ENCODE data around the gene DEFB123. TPM values are rescaled to one million over a fixed set of nuclear protein-coding genes. Genes with fewer than 3 reads are reported as not detected.
A peak's percentile ranks its signal among the peaks of the same experiment; 100 is the strongest.

Gene DEFB123
- polyA plus RNA-seq, 1 of the 3 experiments (the other 2 are of a cell fraction), result not detected

GRCh38 chr20:31474758-31475427, 34.5 kb downstream of the DEFB123 start, which contains the start of the genes DEFB124 and REM1:
DEFB124 (minus strand) TSS chr20:31475127; CDS start chr20:31473013, 2,114 bp downstream.
REM1 (plus strand) TSS chr20:31475288; CDS start chr20:31476446, 1,158 bp downstream.
- H3K9me2 ChIP-seq, result no peaks in the 10 kb centered on the region
- H3F3A ChIP-seq (replicated peaks; ENCODE audit: insufficient read depth), result no peaks in the 10 kb centered on the region
- H3K27me3 ChIP-seq (ENCODE audit: insufficient read depth), result no peaks in the 10 kb centered on the region
- H3K4me3 ChIP-seq (ENCODE audit: low read depth in 2 of 2, low read length in 1 of 2), result peak within 1 kb of the TSS; percentile 56 to 75
- peak within 1 kb of the TSS; percentile 98 for H3K4me2 ChIP-seq
- H3K9me3 ChIP-seq, result no peaks in the 10 kb centered on the region
- peak within 1 kb of the TSS in 1 of 2 experiments; percentile 56; a peak in 1 of 4 replicates for H3K27ac ChIP-seq (ENCODE audit: low read depth in 2 of 2, low read length in 1 of 2)
- no peaks in the 10 kb centered on the region for H4K20me1 ChIP-seq (ENCODE audit: insufficient read depth)
- H3K79me2 ChIP-seq (ENCODE audit: insufficient read depth), result no peaks in the 10 kb centered on the region; the same call in 1 of the 2 replicates
- ChIA-PET POLR2A (no interaction called here), CTCF (interaction anchor here (1.2 to 2.8 kb wide), 5 partner anchors 10 to 82 kb away, joined by 4 to 12 read pairs (median 4); no protein-coding TSS in a partner anchor)
- H3K36me3 ChIP-seq (replicated peaks in 1 of 2; ENCODE audit: control insufficient read depth in 1 of 2, insufficient read depth in 2 of 2, low read length in 1 of 2), result no peaks in the 10 kb centered on the region
- DNase-seq, result peak; percentile 50
- no peak for TF ChIP-seq RAD21 (IDR thresholded peaks at IDR 0.05; ENCODE audit: low read length)
- TF ChIP-seq RXRA (IDR thresholded peaks at IDR 0.05; ENCODE audit: borderline replicate concordance, low read depth), result peak; percentile 35; the same call in 1 of the 2 replicates
- 7% methylated on average over 22 of the region's 33 CpGs for WGBS (ENCODE audit: low lambda C conversion rate)
- peak within 1 kb of the TSS; percentile 72 for H3K9ac ChIP-seq
- H3K4me1 ChIP-seq (ENCODE audit: control insufficient read depth in 1 of 2, insufficient read depth in 2 of 2, low read depth in 1 of 2, low read length in 1 of 2), result peaks cover 2 to 7% of the 10 kb centered on the region in 2 experiments; a peak in 2 of 4 replicates
- peak within 1 kb of the TSS; percentile 84 for H2AFZ ChIP-seq (ENCODE audit: low read depth)

GRCh38 chr20:31475472-31476293, 35.3 kb downstream of the DEFB123 start:
- peak overlapping the region in 1 of 2 experiments; percentile 56; a peak in 1 of 4 replicates for H3K27ac ChIP-seq (ENCODE audit: low read depth in 2 of 2, low read length in 1 of 2)
- ChIA-PET CTCF (interaction anchor here (1.0 to 2.8 kb wide), 5 partner anchors 15 to 81 kb away, joined by 3 to 12 read pairs (median 4); no protein-coding TSS in a partner anchor), POLR2A (no interaction called here)
- no peaks in the 10 kb centered on the region for H3K27me3 ChIP-seq (ENCODE audit: insufficient read depth)
- H3F3A ChIP-seq (replicated peaks; ENCODE audit: insufficient read depth), result no peaks in the 10 kb centered on the region
- H3K36me3 ChIP-seq (replicated peaks in 1 of 2; ENCODE audit: control insufficient read depth in 1 of 2, insufficient read depth in 2 of 2, low read length in 1 of 2), result no peaks in the 10 kb centered on the region
- H3K4me3 ChIP-seq (ENCODE audit: low read depth in 2 of 2, low read length in 1 of 2), result peak overlapping the region; percentile 56 to 75
- H3K9me2 ChIP-seq, result no peaks in the 10 kb centered on the region
- H3K4me2 ChIP-seq, result peak overlapping the region; percentile 98
- 12% methylated on average over 14 of the region's 29 CpGs for WGBS (ENCODE audit: low lambda C conversion rate)
- H3K4me1 ChIP-seq (ENCODE audit: control insufficient read depth in 1 of 2, insufficient read depth in 2 of 2, low read depth in 1 of 2, low read length in 1 of 2), result peaks cover 2 to 7% of the 10 kb centered on the region in 2 experiments; a peak in 2 of 4 replicates
- TF ChIP-seq USF1 (IDR thresholded peaks at IDR 0.05; ENCODE audit: borderline replicate concordance, low read depth) (no peak), NRF1 (IDR thresholded peaks at IDR 0.05; ENCODE audit: low read depth, low read length) (no peak), RXRA (IDR thresholded peaks at IDR 0.05; ENCODE audit: borderline replicate concordance, low read depth) (no peak), ELF1 (IDR thresholded peaks at IDR 0.05) (no peak), RAD21 (IDR thresholded peaks at IDR 0.05; ENCODE audit: low read length) (no peak), EZH2phosphoT487 (IDR thresholded peaks at IDR 0.05; ENCODE audit: borderline replicate concordance, low read depth) (no peak), EP300 (IDR thresholded peaks at IDR 0.05; ENCODE audit: borderline replicate concordance in 1 of 2, low read depth in 1 of 2, low read length in 1 of 2) (no peak)
- peak overlapping the region; percentile 72 for H3K9ac ChIP-seq
- no peaks in the 10 kb centered on the region for H3K9me3 ChIP-seq
- no peak for DNase-seq
- no peaks in the 10 kb centered on the region for H4K20me1 ChIP-seq (ENCODE audit: insufficient read depth)
- H3K79me2 ChIP-seq (ENCODE audit: insufficient read depth), result no peaks in the 10 kb centered on the region; the same call in 1 of the 2 replicates
- peak overlapping the region; percentile 84 for H2AFZ ChIP-seq (ENCODE audit: low read depth)

All from SK-N-SH (cell line).